ENCODE results near the gene GALR1.

- TF ChIP-seq CTCF (conservative IDR thresholded peaks at IDR 0.05 in 1 of 2, IDR thresholded peaks at IDR 0.05 in 1 of 2; ENCODE audit: extremely low read depth in 1 of 2, insufficient read depth in 1 of 2, low read depth in 1 of 2, low read length in 2 of 2) (no peak), EZH2 (IDR thresholded peaks at IDR 0.05; ENCODE audit: borderline replicate concordance, low read length) (peak; percentile 84)
Observed at GRCh38 chr18:77250501-77250925, 865 bp downstream of the GALR1 start.
